ENCODE data around the gene APOL3. TPM values are rescaled to one million over a fixed set of nuclear protein-coding genes. Genes with fewer than 3 reads are reported as not detected.
"Not testable (repeated sequence)": the region's sequence is repeated elsewhere in the genome, so short reads cannot be mapped to it uniquely, and the experiment has no call there.

Gene APOL3
- total and polyA plus RNA-seq, 10 of the 15 experiments (the other 5 are each of a cell fraction or from before 2014, with no cell fraction given): 6.9 to 66.8 (median 48.5) TPM

DNA sequence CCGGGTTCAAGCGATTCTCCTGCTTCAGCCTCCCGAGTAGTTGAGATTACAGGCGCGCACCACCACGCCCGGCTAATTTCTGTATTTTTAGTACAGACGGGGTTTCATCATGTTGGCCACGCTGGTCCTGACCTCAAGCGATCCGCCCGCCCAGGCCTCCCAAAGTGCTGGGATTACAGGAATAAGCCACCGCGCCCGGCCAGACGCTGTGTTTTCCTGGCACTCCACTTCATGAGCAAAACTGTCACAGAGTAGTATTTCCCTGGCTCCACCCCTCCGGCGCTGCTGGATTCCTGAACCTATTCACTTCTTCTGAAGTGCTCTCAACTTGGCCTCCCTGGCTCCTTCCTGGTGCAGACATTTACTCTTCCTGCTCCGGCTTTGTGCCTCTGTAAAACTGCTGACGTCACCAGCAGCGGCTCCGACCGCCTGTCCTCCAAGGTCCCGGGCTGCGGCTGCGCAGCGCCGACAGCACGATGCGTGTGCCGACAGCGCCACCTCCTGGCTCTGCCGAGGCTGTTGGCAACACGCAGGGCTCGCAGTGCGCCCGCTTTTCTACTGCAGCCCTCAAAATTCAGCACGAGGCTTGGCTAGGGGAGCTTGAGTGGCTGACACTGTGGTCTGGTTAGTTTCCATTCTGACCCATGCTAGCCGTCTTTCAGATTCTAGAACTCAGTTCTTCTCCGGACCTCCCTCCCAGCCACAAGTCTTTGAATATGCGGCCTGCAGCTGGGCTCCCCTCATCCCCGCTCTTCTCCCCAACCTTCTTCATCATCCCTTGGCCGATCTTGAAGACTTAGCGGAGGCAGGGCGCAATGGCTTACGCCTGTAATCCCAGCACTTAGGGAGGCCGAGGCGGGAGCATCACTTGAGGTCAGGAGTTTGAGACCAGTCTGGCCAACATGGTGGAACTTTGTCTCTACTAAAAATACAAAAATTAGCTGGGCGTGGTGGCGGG lies 36.6 kb downstream of the APOL3 start (continued):
- no peak for TF ChIP-seq EGR1 (IDR thresholded peaks at IDR 0.05; ENCODE audit: borderline replicate concordance in 1 of 2, low read depth in 2 of 2, low read length in 2 of 2)
- TF ChIP-seq HDAC6 (IDR thresholded peaks at IDR 0.05; ENCODE audit: unreplicated experiment): no peak
- TF ChIP-seq SP1 (IDR thresholded peaks at IDR 0.05; ENCODE audit: low read depth, low read length): peak; percentile 43
- TF ChIP-seq MYB (IDR thresholded peaks at IDR 0.05; ENCODE audit: borderline replicate concordance, low read depth, low read length): no peak
- no peak for TF ChIP-seq CHD4 (IDR thresholded peaks at IDR 0.05)
- TF ChIP-seq POLR2A (IDR thresholded peaks at IDR 0.05; ENCODE audit: low read depth, low read length): 0 out of 2 replicates have a peak, but pooled peaks have one; percentile 30
- TF ChIP-seq CHD1 (IDR thresholded peaks at IDR 0.05; ENCODE audit: low read depth, low read length): no peak
- 0 out of 2 replicates have a peak, but pooled peaks have one; percentile 41 for TF ChIP-seq CHD2 (IDR thresholded peaks at IDR 0.05; ENCODE audit: borderline replicate concordance, low read depth, low read length)
- 0 out of 2 replicates have a peak, but pooled peaks have one; percentile 22 for TF ChIP-seq BACH1 (IDR thresholded peaks at IDR 0.05; ENCODE audit: borderline replicate concordance)
- TF ChIP-seq NFYA (IDR thresholded peaks at IDR 0.05; ENCODE audit: borderline replicate concordance, low read depth, low read length): no peak

DNA sequence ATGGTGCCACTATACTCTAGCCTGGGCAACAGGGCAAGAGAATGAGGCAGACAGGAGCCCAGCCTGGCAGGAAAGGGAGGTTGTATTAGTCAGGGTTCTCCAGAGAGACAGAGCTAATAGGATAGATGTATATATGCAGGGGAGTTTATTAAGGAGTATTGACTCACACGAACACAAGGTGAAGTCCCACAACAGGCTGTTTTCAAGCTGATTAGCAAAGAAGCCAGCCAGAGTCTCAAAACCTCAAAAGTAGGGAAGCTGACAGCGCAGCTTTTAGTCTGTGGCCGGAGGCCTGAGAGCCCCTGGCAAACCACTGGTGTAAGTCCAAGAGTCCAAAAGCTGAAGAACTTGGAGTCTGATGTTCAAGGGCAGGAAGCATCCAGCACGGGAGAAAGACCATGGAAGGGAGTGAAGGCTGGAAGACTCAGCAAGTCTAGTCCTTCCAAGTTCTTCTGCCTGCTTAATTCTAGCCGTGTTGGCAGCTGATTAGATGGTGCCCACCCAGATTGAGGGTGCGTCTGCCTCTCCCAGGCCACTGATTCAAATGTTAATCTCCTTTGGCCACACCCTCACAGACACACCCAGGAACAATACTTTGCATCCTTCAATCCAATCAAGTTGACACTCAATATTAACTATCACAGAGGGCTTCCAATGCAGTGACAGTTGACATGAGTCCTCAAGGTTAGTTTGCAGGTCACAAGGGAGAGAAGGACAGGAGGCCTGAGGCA lies 39.8 kb downstream of the APOL3 start:
- H3K4me3 ChIP-seq; H2AFZ ChIP-seq (ENCODE audit: control insufficient read depth, low read depth, low read length); H3K27ac ChIP-seq (ENCODE audit: control insufficient read depth, insufficient read depth); H3K79me2 ChIP-seq (ENCODE audit: control insufficient read depth, insufficient read depth, low read length); ATAC-seq; DNase-seq (ENCODE audit: low read depth, low spot score); H3K36me3 ChIP-seq (ENCODE audit: control insufficient read depth in 2 of 2, insufficient read depth in 2 of 2, low read length in 1 of 2); RAD21 ChIA-PET (ENCODE audit: unreplicated experiment); H4K20me1 ChIP-seq (ENCODE audit: control insufficient read depth, insufficient read depth); H3K27me3 ChIP-seq (replicated peaks in 1 of 2; ENCODE audit: control insufficient read depth in 2 of 2, insufficient read depth in 2 of 2, low read length in 1 of 2); H3K4me2 ChIP-seq (ENCODE audit: control insufficient read depth, insufficient read depth); BruUV-seq (replicated peaks); H3K9me3 ChIP-seq (replicated peaks; ENCODE audit: control insufficient read depth, insufficient read depth, low read length); H3K4me1 ChIP-seq (ENCODE audit: control insufficient read depth, insufficient read depth, low read length); POLR2A ChIA-PET; H3K9ac ChIP-seq (ENCODE audit: control insufficient read depth, insufficient read depth, low read length); FAIRE-seq: not testable (repeated sequence)
- 27% methylated on average over 6 of the region's 6 CpGs for WGBS (ENCODE audit: insufficient coverage, insufficient replicate concordance, low lambda C conversion rate, missing lambda C conversion rate)
- in situ Hi-C loops (cut with MboI): loop anchor here (5.0 to 10.0 kb wide), 3 partner anchors 193 to 766 kb away; no protein-coding TSS in a partner anchor
- CTCF ChIA-PET: interaction anchor here (0.7 to 3.5 kb wide), 4 partner anchors 10 to 770 kb away, joined by 3 to 13 read pairs (median 4); no protein-coding TSS in a partner anchor
- SMC1A ChIA-PET (ENCODE audit: uncharacterized antibody, unreplicated experiment): interaction anchor here (1.1 kb wide), 1 partner anchor 195 kb away, joined by 3 read pairs; no protein-coding TSS in a partner anchor
- intact Hi-C loops (cut with micrococcal nuclease; ENCODE audit: unreplicated experiment): loop anchor here (5.0 kb wide), 1 partner anchor 53 kb away; no protein-coding TSS in a partner anchor
